ENCODE results near the gene NFYC.

The NFYC gene

GRCh38 chr1:40691538-40692428 lies at the start of gene NFYC:
Gene NFYC, plus strand, starts transcription at chr1:40691704. Its CDS starts 47,140 bp downstream, at chr1:40738844.
- peak; percentile 99 for DNase-seq

GRCh38 chr1:40645118-40645680 lies 46.3 kb upstream of the NFYC start:
- no peak for DNase-seq

- DNase-seq = no peak
Observed at GRCh38 chr1:40646315-40646714, 45.2 kb upstream of the NFYC start.

GRCh38 chr1:40648200-40648599 lies 43.3 kb upstream of the NFYC start:
- DNase-seq = no peak

GRCh38 chr1:40648928-40649591 lies 42.4 kb upstream of the NFYC start:
- DNase-seq = no peak

- DNase-seq = no peak
Observed at GRCh38 chr1:40649592-40649930, 41.9 kb upstream of the NFYC start.

GRCh38 chr1:40650075-40650474 lies 41.4 kb upstream of the NFYC start:
- no peak for DNase-seq

- no peak for DNase-seq
Observed at GRCh38 chr1:40651138-40651857, 40.2 kb upstream of the NFYC start.

- no peak for DNase-seq
Observed at GRCh38 chr1:40652468-40652867, 39.0 kb upstream of the NFYC start.

GRCh38 chr1:40652979-40653378 lies 38.5 kb upstream of the NFYC start:
- no peak for DNase-seq

- no peak for DNase-seq
Observed at GRCh38 chr1:40653851-40654537, 37.5 kb upstream of the NFYC start.

GRCh38 chr1:40657046-40657445 lies 34.5 kb upstream of the NFYC start:
- DNase-seq = no peak

GRCh38 chr1:40658751-40659648 lies 32.5 kb upstream of the NFYC start:
- no peak for DNase-seq

GRCh38 chr1:40659649-40659947 lies 31.9 kb upstream of the NFYC start:
- DNase-seq = no peak

GRCh38 chr1:40661678-40662077 lies 29.8 kb upstream of the NFYC start:
- DNase-seq = no peak

- DNase-seq = no peak
Observed at GRCh38 chr1:40662151-40662550, 29.4 kb upstream of the NFYC start.

- peak; percentile 27 for DNase-seq
Observed at GRCh38 chr1:40662864-40663263, 28.6 kb upstream of the NFYC start.

- no peak for DNase-seq
Observed at GRCh38 chr1:40663324-40664166, 28.0 kb upstream of the NFYC start.

- no peak for DNase-seq
Observed at GRCh38 chr1:40664167-40664537, 27.4 kb upstream of the NFYC start.

GRCh38 chr1:40664791-40665190 lies 26.7 kb upstream of the NFYC start:
- no peak for DNase-seq

Measured in fibroblast of upper back skin (primary cell).